GM04504 (cell line): ENCODE measurements around the gene SCLT1.
A peak's percentile ranks its signal among the peaks of the same experiment; 100 is the strongest.
"Not testable (repeated sequence)": the region's sequence is repeated elsewhere in the genome, so short reads cannot be mapped to it uniquely, and the experiment has no call there.

ENCODE experiments used
- DNase-seq: peaks from one replicate; pipeline ENCODE4 v3.0.0-alpha.2; 2012; ENCODE audit warnings: low read depth

The SCLT1 gene

GRCh38 chr4:129093191-129093920, at the start of gene SCLT1:
Gene SCLT1, minus strand, starts transcription at chr4:129093539. Its CDS starts 436 bp downstream, at chr4:129093103.
- DNase-seq: peak; percentile 97

DNA sequence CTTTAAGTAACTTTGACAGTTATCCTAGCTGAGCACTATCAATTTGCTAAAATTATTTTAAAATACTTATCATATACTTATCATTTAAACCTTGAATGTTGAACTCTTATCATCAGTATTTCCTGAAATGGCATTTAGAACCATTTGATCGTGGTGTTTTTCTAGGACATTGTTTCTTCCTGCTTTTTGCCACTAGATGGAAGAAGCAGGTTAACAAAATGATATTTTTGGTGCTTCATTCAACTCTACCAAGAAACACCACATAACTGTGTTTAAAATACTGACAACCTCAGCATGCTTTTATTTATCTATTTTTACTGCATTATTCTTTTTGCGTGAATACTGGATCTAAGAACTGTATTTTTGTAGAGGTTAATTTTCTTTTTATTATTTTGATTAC, 47.2 kb upstream of the SCLT1 start:
- no peak for DNase-seq

- no peak for DNase-seq
Observed at GRCh38 chr4:129138810-129139496, 45.6 kb upstream of the SCLT1 start.

GRCh38 chr4:129136433-129136832, 43.1 kb upstream of the SCLT1 start:
- no peak for DNase-seq

DNA sequence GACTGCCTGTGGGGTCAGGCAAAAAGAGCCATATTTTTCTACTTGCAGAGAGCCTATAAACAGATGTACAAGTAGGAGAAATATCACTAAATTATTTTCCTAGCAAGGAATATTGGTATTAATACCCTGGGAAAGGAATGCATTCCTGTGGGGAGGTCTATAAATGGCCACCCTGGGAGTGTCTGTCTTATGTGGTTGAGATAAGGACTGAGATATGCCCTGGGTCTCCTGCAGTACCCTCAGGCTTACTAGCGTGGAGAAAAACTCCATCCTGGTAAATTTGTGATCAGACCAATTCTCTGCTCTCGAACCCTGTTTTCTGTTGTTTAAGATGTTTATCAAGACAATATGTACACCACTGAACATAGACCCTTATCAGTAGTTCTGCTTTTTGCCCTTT, 38.0 kb upstream of the SCLT1 start:
- no peak for DNase-seq

DNA sequence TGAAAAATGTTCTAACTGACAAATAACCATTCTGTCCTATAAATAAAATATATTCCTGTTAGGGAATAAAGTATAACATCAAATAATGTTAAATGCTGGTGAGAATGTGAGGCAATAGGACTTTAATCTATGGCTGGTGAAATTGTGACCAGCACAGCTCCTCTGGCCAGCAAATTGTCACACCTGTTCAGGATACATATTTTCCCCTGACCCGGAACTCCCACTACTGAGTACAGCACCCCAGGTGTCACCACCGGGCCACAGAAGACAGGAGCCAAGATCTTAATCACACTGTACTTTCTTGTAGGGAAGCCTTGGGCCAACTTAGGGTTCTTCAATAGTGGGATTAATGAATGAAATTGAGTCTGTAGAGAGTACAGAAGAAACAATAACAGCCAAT, 35.8 kb upstream of the SCLT1 start:
- DNase-seq: no peak

GRCh38 chr4:129126614-129127013, 33.3 kb upstream of the SCLT1 start:
- not testable (repeated sequence) for DNase-seq

GRCh38 chr4:129117705-129118104, 24.4 kb upstream of the SCLT1 start:
- DNase-seq: no peak

DNA sequence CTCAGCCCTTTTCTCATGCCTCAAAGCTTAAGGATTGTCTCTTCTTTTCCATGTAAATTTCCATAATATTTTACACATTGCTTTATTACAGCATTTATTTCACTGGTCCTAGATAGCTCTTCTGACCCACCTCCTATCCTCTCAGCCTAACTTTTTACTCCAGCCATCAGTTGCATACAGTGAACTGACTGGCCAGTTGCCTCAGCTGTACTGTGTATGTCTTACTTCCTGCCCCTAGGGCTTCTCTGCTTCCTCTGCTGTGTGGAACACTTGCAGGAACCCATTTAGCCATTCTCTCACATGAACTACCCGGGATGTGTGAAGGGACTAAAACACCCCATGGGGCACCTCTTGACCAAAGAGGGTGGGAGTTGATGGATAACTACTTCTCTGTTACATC, 20.6 kb upstream of the SCLT1 start:
- no peak for DNase-seq

- no peak for DNase-seq
Observed at GRCh38 chr4:129113434-129113833, 20.1 kb upstream of the SCLT1 start.

GRCh38 chr4:129111919-129112318, 18.6 kb upstream of the SCLT1 start:
- no peak for DNase-seq

DNA sequence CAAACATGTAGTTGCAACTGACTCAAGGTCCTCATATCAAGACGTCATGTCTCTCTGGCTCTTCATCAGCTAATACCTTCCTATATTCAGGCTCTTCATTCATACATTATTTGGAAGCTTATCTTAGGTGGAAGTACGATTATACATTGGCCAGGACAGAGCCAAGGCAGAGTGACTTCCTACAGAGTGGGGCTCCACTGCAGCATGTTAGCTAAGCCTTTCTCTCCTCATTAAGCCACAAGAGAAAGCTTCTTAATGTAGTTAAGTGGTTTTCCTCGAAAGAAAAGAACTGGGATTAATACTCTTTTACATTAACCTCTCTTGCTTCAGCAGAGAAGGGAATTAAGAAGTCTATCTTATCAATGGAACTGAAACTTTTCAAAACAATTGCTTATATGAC, 17.6 kb upstream of the SCLT1 start:
- DNase-seq: no peak

GRCh38 chr4:129109965-129110824, 16.9 kb upstream of the SCLT1 start:
- no peak for DNase-seq

DNA sequence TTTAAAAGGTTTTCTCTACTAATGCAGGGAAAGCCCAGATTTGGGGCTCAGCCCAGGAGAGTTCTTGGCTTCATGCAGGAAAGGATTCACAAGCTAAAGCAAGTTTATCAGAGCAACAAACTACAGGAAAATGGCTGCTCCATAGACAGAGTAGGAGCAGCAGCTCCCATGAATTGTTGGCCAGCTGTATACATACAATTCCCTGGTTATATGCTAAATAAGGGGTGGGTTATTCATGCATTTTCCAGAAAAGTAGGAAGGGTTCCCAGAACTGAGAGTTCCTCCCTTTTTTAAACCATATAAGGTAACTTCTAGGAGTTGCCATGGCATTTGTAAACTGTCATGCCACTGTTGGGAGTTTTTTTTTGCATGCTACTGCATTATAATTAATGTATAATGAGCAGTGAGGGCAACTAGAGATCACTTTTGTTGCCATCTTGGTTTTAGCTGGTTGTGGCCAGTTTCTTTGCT, 5.2 kb upstream of the SCLT1 start:
- DNase-seq: no peak

GRCh38 chr4:129095811-129096454, 2.6 kb upstream of the SCLT1 start, which contains the start of gene C4orf33:
Gene C4orf33, plus strand, starts transcription at chr4:129096152. Its CDS starts 6,459 bp downstream, at chr4:129102611.
- DNase-seq: peak; percentile 37

- DNase-seq: no peak
Observed at GRCh38 chr4:129094347-129094746, 1.0 kb upstream of the SCLT1 start.

DNA sequence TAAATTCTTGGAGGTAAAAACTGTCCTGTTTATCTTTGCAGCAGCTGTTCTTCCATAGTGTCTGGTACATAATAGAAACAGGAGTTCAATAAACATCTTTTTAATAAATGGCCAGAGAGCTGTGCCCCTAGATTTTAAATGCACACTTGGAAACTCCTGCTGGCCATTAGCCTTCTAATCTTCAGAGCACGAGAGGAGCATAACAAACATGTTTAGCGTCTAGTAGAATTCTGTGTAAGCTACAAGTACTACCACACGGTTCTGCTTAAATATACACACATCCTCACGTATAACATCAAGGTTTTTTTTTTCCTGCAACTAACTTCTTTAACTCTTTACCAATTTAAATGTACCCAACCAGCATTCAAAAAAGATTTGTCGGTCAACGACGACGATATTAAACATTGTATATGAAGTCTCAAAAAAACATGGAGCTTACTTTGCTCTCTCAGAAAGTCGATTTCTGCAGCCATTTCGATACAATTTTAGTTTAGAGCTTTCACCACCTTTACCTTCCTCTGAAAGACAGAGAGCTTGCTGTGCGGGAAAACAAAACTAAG, 628 bp downstream of the SCLT1 start:
- no peak for DNase-seq

DNA sequence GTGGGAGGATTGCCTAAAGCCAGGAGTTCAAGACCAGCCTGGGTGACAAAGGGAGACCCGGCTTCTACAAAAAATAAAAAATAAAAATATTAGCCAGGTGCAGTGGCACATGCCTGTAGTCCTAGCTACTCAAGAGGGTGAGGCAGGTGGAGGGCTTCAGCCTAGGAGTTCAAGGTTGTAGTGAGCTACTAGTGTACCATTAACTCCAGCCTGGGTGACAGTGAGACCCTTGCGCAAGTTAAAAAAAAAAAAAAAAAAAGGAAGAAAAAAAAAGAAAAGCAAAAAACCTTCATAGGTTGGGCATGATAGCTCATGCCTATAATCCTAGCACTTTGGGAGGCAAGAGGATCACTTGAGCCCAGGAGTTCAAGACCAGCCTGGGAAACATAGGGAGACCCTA, 5.8 kb downstream of the SCLT1 start:
- DNase-seq: no peak

GRCh38 chr4:129085472-129085871, 7.9 kb downstream of the SCLT1 start:
- DNase-seq: no peak

GRCh38 chr4:129082302-129082701, 11.0 kb downstream of the SCLT1 start:
- no peak for DNase-seq

DNA sequence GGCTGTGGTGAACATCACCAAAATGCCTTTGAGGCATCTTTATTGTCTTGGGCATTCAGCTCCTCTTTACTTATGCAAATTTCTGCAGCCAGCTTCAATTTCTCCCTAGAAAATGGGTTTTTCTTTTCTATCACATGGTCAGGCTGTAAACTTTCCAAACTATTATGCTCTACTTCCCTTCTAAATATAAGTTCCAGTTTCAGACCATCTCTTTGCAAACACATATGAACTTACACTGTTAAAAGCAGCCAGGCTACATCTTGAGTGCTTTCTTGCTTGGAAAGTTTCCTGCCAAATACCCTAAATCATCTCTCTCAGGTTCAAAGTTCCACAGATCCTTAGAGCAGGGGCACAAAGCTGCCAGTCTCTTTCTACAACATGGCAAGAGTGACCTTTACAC, 13.2 kb downstream of the SCLT1 start:
- DNase-seq: no peak

GRCh38 chr4:129077326-129077725, 16.0 kb downstream of the SCLT1 start:
- no peak for DNase-seq
